Activated T-cell treated with anti-CD3 and anti-CD28 coated beads for 48 hours (primary cell): ENCODE results near the gene PFN3.

Experiments used
- DNase-seq: peaks from one replicate; pipeline ENCODE4 v3.0.0-alpha.2; 2020; ENCODE audit warnings: low read depth

PFN3 gene

GRCh38 chr5:177399997-177400868, at the start of gene PFN3:
Gene PFN3, minus strand, starts transcription at chr5:177400661. Its CDS starts 85 bp downstream, at chr5:177400576.
- DNase-seq, result no peak

- no peak for DNase-seq
Observed at GRCh38 chr5:177449140-177450061, 48.9 kb upstream of the PFN3 start.

- no peak for DNase-seq
Observed at GRCh38 chr5:177448244-177448950, 47.9 kb upstream of the PFN3 start.

GRCh38 chr5:177447611-177448243, 47.3 kb upstream of the PFN3 start:
- DNase-seq, result no peak

GRCh38 chr5:177447066-177447610, 46.7 kb upstream of the PFN3 start:
- DNase-seq, result peak; percentile 67

- DNase-seq, result peak; percentile 78
Observed at GRCh38 chr5:177446200-177447065, 46.0 kb upstream of the PFN3 start, which contains the start of gene PRR7. Gene PRR7, plus strand, starts transcription at chr5:177446814. Its CDS starts 8,254 bp downstream, at chr5:177455068.

GRCh38 chr5:177445917-177446199, 45.4 kb upstream of the PFN3 start:
- DNase-seq, result no peak

GRCh38 chr5:177445052-177445916, 44.8 kb upstream of the PFN3 start:
- no peak for DNase-seq

GRCh38 chr5:177444106-177445051, 43.9 kb upstream of the PFN3 start:
- DNase-seq, result no peak

- no peak for DNase-seq
Observed at GRCh38 chr5:177443144-177443983, 42.9 kb upstream of the PFN3 start.

GRCh38 chr5:177442066-177442826, 41.8 kb upstream of the PFN3 start:
- DNase-seq, result no peak

- DNase-seq, result no peak
Observed at GRCh38 chr5:177440990-177441780, 40.7 kb upstream of the PFN3 start.

GRCh38 chr5:177440211-177440989, 39.9 kb upstream of the PFN3 start:
- no peak for DNase-seq

- DNase-seq, result no peak
Observed at GRCh38 chr5:177439518-177440053, 39.1 kb upstream of the PFN3 start.

- DNase-seq, result no peak
Observed at GRCh38 chr5:177438468-177438867, 38.0 kb upstream of the PFN3 start.
